LNCAP (cell line): ENCODE results near the gene PDLIM7.

Source experiments
- TF ChIP-seq, protein P1 (sequence below): fragments of 450-650 bp; IDR thresholded peaks from 2 replicates; pipeline ENCODE4 v1.5.1; 2017; ENCODE audit warnings: mild to moderate bottlenecking

The PDLIM7 gene

DNA sequence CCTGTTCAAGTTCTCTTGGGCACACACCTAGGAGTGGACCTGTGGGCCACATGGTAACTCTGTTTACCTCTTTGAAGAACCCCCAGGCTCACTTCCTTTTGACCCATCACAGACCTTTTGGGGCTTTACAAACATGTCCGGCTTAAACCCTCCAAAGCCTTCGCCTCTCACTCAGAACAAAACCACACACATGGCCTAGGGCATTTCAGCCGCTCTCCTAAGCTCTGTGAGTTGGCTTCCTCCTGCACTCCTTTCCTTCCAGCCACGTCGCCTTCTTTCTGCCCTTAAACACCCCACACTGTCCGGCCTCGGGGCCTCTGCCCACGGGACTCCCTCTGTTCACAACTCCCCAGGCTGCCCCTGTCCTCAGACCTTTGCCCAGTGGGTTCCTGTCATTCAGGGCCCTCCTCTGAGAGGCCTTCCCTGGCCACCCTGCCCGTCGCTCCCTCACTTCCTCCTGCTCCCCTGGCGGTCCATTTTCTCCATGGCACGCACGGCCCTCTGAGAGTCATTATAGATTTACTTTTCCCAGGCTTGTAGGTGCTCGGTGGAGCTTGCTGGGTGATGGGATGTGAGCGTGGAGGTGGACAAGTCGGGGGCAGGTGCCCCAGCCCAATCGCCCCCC is 10.3 kb upstream of the PDLIM7 start:
- TF ChIP-seq, protein P1, sequence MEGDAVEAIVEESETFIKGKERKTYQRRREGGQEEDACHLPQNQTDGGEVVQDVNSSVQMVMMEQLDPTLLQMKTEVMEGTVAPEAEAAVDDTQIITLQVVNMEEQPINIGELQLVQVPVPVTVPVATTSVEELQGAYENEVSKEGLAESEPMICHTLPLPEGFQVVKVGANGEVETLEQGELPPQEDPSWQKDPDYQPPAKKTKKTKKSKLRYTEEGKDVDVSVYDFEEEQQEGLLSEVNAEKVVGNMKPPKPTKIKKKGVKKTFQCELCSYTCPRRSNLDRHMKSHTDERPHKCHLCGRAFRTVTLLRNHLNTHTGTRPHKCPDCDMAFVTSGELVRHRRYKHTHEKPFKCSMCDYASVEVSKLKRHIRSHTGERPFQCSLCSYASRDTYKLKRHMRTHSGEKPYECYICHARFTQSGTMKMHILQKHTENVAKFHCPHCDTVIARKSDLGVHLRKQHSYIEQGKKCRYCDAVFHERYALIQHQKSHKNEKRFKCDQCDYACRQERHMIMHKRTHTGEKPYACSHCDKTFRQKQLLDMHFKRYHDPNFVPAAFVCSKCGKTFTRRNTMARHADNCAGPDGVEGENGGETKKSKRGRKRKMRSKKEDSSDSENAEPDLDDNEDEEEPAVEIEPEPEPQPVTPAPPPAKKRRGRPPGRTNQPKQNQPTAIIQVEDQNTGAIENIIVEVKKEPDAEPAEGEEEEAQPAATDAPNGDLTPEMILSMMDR: no peak

DNA sequence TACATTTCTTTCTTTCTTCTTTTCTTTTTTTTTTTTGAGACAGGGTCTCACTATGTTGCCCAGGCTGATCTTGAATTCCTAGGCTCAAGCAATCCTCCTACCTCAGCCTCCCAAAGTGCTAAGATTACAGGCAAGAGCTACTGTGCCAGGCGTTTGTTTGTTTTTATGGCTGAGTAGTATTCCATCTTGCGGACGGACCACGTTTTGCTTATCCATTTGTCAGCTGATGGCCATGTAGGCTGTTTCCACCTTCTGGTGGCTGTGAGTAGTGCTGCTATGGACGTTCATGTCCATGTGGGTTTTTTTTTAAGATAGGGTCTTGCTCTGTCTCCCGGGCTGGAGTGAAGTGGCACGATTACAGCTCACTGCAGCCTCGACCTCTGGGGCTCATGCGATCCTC is 9.8 kb upstream of the PDLIM7 start:
- TF ChIP-seq, protein P1: no peak

DNA sequence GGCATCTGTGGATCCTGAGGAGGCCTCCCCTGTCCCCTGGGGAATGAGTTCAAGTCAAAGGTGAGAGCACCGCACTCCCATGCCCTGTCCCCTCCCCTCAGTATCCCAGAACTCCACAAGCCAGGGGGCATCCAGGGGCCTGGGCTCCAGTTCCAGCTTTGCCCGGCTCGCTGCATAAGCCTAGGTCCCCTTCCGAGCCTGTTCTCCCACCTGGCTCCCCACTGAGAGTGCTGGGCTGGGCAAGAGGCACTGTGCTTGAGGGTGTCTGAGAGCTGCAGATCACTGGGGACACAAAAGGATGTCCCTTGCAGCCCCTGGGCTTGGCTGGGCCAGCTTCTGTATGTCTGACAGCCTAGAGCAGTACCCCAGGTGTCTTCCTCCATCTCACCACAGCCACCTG is 7.7 kb upstream of the PDLIM7 start:
- TF ChIP-seq, protein P1: no peak

DNA sequence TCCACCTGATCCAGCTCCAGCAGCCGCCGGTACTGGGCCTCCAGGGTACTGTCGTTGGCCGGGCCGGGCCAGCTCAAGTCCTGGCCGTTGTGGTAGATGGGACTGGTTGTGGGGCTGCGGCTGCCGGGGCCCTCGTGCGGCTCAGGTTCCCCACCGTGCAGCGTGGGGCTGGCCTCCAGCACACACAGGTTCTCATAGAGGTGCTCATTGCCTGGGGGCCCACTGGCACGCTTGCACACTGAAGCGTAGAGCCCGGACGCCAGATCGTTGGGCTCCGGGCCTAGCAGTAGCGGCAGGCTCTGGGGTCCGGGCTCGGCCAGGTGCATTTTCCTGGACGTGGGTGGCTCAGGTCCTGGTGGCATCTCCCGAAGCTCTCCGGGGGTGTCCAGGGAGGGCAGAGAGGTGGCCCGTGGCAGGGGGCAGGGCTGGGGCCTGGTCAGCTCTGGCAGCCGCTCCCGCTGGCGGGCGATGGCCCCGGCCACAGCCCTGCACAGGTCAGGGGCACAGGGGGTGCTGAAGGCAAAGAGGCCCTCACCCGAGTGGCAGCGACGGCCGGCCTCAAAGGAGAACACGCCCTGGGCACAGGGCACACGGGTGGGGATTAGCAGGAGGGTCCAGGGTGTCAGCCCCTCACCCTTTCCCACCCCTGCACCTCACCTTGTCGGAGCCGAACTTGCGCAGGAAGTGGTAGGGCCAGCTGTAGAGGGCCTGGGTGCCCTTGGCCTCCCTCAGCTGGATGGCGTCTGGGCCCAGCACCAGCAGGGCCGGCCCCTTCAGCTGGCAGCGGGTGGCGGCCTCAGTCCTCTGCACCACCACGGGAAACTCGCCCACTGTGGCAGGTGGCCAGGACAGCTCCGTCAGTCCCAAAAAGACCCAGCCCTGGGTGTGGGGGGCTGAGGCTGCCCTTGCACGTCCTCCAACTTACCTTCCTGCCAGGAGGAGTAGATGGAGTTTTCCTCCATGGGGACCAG is 7.0 kb upstream of the PDLIM7 start:
- TF ChIP-seq, protein P1: no peak

DNA sequence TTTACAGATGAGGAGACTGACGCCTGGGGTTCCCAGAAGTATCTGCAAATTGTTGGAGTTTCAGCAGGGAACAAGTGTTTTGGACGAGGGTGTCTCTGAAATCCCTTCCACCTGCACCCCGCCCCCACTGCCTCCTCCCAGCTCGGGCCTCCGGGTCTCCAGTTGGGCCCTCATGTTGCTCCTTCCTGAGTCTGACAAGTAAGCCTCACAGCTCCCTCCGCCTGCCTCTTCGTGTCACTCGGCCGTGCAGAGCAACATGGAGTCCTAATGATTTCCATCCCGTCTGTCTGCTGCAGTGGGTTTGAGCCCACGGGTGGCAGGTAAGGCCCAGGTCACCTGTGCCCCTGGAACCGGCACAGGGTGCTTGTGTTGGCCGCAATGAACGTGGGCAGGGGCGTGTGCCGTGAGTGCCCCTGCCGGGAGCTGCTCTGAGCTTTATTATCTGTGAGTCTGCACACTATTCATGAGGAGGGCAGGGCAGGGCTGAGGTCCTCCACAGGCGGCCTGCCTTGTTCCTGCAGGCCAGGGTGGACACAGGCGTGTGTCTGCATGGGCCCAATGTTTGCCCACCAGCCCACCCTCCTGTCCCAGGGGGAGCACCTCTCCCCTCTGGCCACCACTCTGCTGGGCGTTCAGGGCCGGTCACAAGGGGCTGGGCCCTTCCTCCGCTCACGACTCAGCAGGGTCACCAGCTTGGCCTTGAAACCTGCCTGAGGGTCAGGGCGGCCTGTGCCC is 6.1 kb upstream of the PDLIM7 start:
- TF ChIP-seq, protein P1: no peak

DNA sequence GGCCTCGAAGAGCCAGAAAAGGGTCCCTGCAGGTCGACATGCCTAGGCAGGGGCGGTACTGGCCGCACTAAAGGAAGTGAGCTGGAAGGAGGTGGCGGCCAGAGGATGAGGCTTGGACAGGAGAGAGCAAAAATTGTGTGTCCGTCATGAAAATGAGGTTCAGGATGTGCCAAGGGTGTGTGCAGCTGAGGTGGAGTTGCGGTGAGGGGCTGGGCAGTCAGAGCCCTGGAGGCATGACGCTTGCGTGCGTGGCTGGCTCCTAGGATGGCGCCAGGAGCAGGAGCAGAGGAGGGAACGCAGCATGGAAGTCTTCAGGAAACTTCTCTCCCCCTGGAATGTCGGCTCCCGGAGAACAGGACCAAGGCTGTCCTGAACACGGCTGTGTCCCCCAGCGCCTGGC is 5.5 kb upstream of the PDLIM7 start:
- TF ChIP-seq, protein P1: no peak

DNA sequence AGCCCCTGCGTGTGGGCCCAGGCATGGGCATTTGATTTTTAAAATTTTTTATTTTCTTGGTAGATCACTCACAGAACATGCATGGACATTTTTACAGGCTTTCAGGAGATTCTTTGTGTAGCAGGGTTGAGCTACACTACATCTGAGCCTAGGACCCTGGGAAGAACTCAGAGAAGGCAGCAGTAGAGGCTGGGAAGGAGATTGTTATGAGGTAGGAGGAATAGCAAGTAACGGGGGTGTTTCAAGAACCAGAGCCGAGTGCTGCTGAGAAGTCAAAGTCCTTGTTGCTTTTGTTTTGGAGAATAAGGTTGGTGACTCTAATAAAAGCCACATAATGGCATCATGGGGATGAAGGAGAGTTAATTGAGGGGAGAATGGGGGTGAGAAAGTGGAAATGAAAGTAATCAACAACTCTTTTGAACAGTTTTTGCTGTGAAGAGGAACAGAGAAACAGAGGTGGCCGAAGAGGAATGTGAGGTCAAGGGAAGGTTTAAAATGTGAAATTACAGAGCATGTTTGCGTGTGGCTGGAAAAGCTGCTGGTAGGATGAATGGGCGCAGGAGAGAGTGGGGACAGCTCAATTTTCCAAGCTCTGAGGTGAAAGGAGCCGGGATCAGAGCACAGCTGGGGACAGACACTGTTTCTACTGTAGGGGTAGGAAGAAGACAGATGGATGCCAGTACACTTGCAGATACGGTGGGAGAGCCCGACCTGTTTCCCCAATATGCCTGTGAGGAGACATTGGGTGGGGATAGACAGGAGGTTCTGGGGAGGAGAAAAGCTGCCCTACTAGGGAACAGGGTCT is 4.7 kb upstream of the PDLIM7 start:
- TF ChIP-seq, protein P1: no peak
